ENCODE measurements around the gene UFSP1. TPM values are rescaled to one million over a fixed set of nuclear protein-coding genes. Genes with fewer than 3 reads are reported as not detected.

UFSP1 gene
- total RNA-seq, 1 donor from 2014 or later: 2.9 TPM

- Mint-ChIP-seq H3K27me3 (ENCODE audit: unreplicated experiment) (no peaks in the 10 kb centered on the region), H3K36me3 (ENCODE audit: unreplicated experiment) (peaks cover 49% of the 10 kb centered on the region), H3K4me1 (ENCODE audit: unreplicated experiment) (peaks cover 50% of the 10 kb centered on the region), H3K4me3 (ENCODE audit: unreplicated experiment) (no peak overlapping the region), H3K27ac (ENCODE audit: unreplicated experiment) (peak overlapping the region; percentile 2), H3K9me3 (ENCODE audit: unreplicated experiment) (no peaks in the 10 kb centered on the region)
- no peak for DNase-seq (ENCODE audit: extremely low spot score, unreplicated experiment)
- TF ChIP-seq CTCF (IDR thresholded peaks at IDR 0.05): no peak
These were observed 10.8 kb downstream of the UFSP1 start for GRCh38 chr7:100878685-100879084.

- Mint-ChIP-seq H3K4me3 (ENCODE audit: unreplicated experiment) (no peak overlapping the region), H3K9me3 (ENCODE audit: unreplicated experiment) (no peaks in the 10 kb centered on the region), H3K36me3 (ENCODE audit: unreplicated experiment) (peaks cover 49% of the 10 kb centered on the region), H3K27me3 (ENCODE audit: unreplicated experiment) (no peaks in the 10 kb centered on the region), H3K4me1 (ENCODE audit: unreplicated experiment) (peaks cover 50% of the 10 kb centered on the region), H3K27ac (ENCODE audit: unreplicated experiment) (no peak overlapping the region)
- DNase-seq (ENCODE audit: extremely low spot score, unreplicated experiment): no peak
- no peak for TF ChIP-seq CTCF (IDR thresholded peaks at IDR 0.05)
These were observed 11.5 kb downstream of the UFSP1 start for GRCh38 chr7:100878013-100878412.

DNA sequence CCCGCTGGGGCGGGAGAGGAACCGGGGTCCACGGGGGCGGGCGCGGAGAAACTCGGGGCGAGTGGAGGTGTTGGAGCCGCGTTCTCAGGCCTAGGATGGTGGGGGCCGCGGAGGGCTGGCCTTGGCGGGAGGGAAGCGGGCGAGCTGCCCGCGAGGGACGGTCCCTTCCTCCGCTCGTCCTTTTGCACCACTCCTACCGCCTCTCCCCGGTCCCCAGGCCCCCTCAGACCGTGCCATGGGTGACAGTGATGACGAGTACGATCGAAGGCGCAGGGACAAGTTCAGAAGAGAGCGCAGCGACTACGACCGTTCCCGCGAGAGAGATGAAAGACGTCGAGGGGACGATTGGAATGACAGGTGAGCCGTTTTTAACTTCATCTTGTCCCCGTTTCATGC lies 14.2 kb downstream of the UFSP1 start:
- Mint-ChIP-seq H3K27me3 (ENCODE audit: unreplicated experiment) (no peaks in the 10 kb centered on the region), H3K4me1 (ENCODE audit: unreplicated experiment) (peaks cover 55% of the 10 kb centered on the region), H3K36me3 (ENCODE audit: unreplicated experiment) (peaks cover 45% of the 10 kb centered on the region), H3K27ac (ENCODE audit: unreplicated experiment) (peak overlapping the region; percentile 99), H3K9me3 (ENCODE audit: unreplicated experiment) (no peaks in the 10 kb centered on the region), H3K4me3 (ENCODE audit: unreplicated experiment) (peak overlapping the region; percentile 98)
- TF ChIP-seq CTCF (IDR thresholded peaks at IDR 0.05): no peak
- DNase-seq (ENCODE audit: extremely low spot score, unreplicated experiment): no peak

- H3K4me1 Mint-ChIP-seq (ENCODE audit: unreplicated experiment): peaks cover 51% of the 10 kb centered on the region
These were observed 14.7 kb downstream of the UFSP1 start, which contains the start of gene SRRT for GRCh38 chr7:100874577-100875355. TSS of gene SRRT (plus strand) at chr7:100875103. CDS start at chr7:100875591, 488 bp downstream.

More at GRCh38 chr7:100874577-100875355, 14.7 kb downstream of the UFSP1 start, which contains the start of gene SRRT:
- TF ChIP-seq CTCF (IDR thresholded peaks at IDR 0.05): peak; percentile 43
- Mint-ChIP-seq H3K4me3 (ENCODE audit: unreplicated experiment) (peak within 1 kb of the TSS; percentile 98), H3K27me3 (ENCODE audit: unreplicated experiment) (no peaks in the 10 kb centered on the region), H3K9me3 (ENCODE audit: unreplicated experiment) (no peaks in the 10 kb centered on the region), H3K36me3 (ENCODE audit: unreplicated experiment) (peaks cover 41% of the 10 kb centered on the region), H3K27ac (ENCODE audit: unreplicated experiment) (peak within 1 kb of the TSS; percentile 99)
- peak; percentile 99 for DNase-seq (ENCODE audit: extremely low spot score, unreplicated experiment)

Measured in osteocyte (in vitro differentiated cells).